ENCODE data around the gene KRT74.

The KRT74 gene

GRCh38 chr12:52543985-52544883, 29.4 kb downstream of the KRT74 start:
- Histone ChIP-seq H3K4me1 (ENCODE audit: insufficient read depth, poor library complexity, severe bottlenecking) (peaks cover 10% of the 10 kb centered on the region), H3K27ac (ENCODE audit: poor library complexity, severe bottlenecking) (no peak overlapping the region), H3K36me3 (ENCODE audit: low read depth) (no peaks in the 10 kb centered on the region), H3K9me3 (ENCODE audit: severe bottlenecking) (no peaks in the 10 kb centered on the region), H3K27me3 (ENCODE audit: insufficient read depth, poor library complexity, severe bottlenecking) (no peaks in the 10 kb centered on the region), H3K4me3 (ENCODE audit: severe bottlenecking) (no peak overlapping the region)
- TF ChIP-seq CTCF (IDR thresholded peaks at IDR 0.05; ENCODE audit: poor library complexity, severe bottlenecking) = no peak
- ATAC-seq (ENCODE audit: low read depth) = no peak
- DNase-seq (ENCODE audit: low spot score) = peak; percentile 20

GRCh38 chr12:52542785-52543318, 30.8 kb downstream of the KRT74 start:
- no peak for TF ChIP-seq CTCF (IDR thresholded peaks at IDR 0.05; ENCODE audit: poor library complexity, severe bottlenecking)
- Histone ChIP-seq H3K36me3 (ENCODE audit: low read depth) (no peaks in the 10 kb centered on the region), H3K4me3 (ENCODE audit: severe bottlenecking) (no peak overlapping the region), H3K9me3 (ENCODE audit: severe bottlenecking) (no peaks in the 10 kb centered on the region), H3K27ac (ENCODE audit: poor library complexity, severe bottlenecking) (no peak overlapping the region), H3K27me3 (ENCODE audit: insufficient read depth, poor library complexity, severe bottlenecking) (no peaks in the 10 kb centered on the region), H3K4me1 (ENCODE audit: insufficient read depth, poor library complexity, severe bottlenecking) (peaks cover 24% of the 10 kb centered on the region)
- no peak for ATAC-seq (ENCODE audit: low read depth)
- no peak for DNase-seq (ENCODE audit: low spot score)

GRCh38 chr12:52542157-52542556, 31.5 kb downstream of the KRT74 start:
- Histone ChIP-seq H3K4me1 (ENCODE audit: insufficient read depth, poor library complexity, severe bottlenecking) (peaks cover 30% of the 10 kb centered on the region), H3K9me3 (ENCODE audit: severe bottlenecking) (no peaks in the 10 kb centered on the region), H3K36me3 (ENCODE audit: low read depth) (no peaks in the 10 kb centered on the region), H3K27me3 (ENCODE audit: insufficient read depth, poor library complexity, severe bottlenecking) (no peaks in the 10 kb centered on the region), H3K27ac (ENCODE audit: poor library complexity, severe bottlenecking) (no peak overlapping the region), H3K4me3 (ENCODE audit: severe bottlenecking) (no peak overlapping the region)
- ATAC-seq (ENCODE audit: low read depth) (no peak), DNase-seq (ENCODE audit: low spot score) (peak; percentile 34)
- TF ChIP-seq CTCF (IDR thresholded peaks at IDR 0.05; ENCODE audit: poor library complexity, severe bottlenecking) = no peak

- ATAC-seq (ENCODE audit: low read depth) (no peak), DNase-seq (ENCODE audit: low spot score) (no peak)
- Histone ChIP-seq H3K4me3 (ENCODE audit: severe bottlenecking) (no peak overlapping the region), H3K27me3 (ENCODE audit: insufficient read depth, poor library complexity, severe bottlenecking) (no peaks in the 10 kb centered on the region), H3K36me3 (ENCODE audit: low read depth) (no peaks in the 10 kb centered on the region), H3K9me3 (ENCODE audit: severe bottlenecking) (no peaks in the 10 kb centered on the region), H3K27ac (ENCODE audit: poor library complexity, severe bottlenecking) (no peak overlapping the region), H3K4me1 (ENCODE audit: insufficient read depth, poor library complexity, severe bottlenecking) (peaks cover 30% of the 10 kb centered on the region)
- TF ChIP-seq CTCF (IDR thresholded peaks at IDR 0.05; ENCODE audit: poor library complexity, severe bottlenecking) = no peak
Measured at GRCh38 chr12:52541709-52542108, 31.9 kb downstream of the KRT74 start.

- DNase-seq (ENCODE audit: low spot score) (peak; percentile 32), ATAC-seq (ENCODE audit: low read depth) (no peak)
- no peaks in the 10 kb centered on the region for H3K27me3 ChIP-seq (ENCODE audit: insufficient read depth, poor library complexity, severe bottlenecking)
- no peaks in the 10 kb centered on the region for H3K36me3 ChIP-seq (ENCODE audit: low read depth)
- peaks cover 30% of the 10 kb centered on the region for H3K4me1 ChIP-seq (ENCODE audit: insufficient read depth, poor library complexity, severe bottlenecking)
- no peak overlapping the region for H3K27ac ChIP-seq (ENCODE audit: poor library complexity, severe bottlenecking)
- H3K4me3 ChIP-seq (ENCODE audit: severe bottlenecking) = no peak overlapping the region
- H3K9me3 ChIP-seq (ENCODE audit: severe bottlenecking) = no peaks in the 10 kb centered on the region
- no peak for TF ChIP-seq CTCF (IDR thresholded peaks at IDR 0.05; ENCODE audit: poor library complexity, severe bottlenecking)
Measured at GRCh38 chr12:52540531-52540930, 33.1 kb downstream of the KRT74 start.

Measured in RWPE2 (cell line).